ENCODE measurements around the gene TRMT6.

DNA sequence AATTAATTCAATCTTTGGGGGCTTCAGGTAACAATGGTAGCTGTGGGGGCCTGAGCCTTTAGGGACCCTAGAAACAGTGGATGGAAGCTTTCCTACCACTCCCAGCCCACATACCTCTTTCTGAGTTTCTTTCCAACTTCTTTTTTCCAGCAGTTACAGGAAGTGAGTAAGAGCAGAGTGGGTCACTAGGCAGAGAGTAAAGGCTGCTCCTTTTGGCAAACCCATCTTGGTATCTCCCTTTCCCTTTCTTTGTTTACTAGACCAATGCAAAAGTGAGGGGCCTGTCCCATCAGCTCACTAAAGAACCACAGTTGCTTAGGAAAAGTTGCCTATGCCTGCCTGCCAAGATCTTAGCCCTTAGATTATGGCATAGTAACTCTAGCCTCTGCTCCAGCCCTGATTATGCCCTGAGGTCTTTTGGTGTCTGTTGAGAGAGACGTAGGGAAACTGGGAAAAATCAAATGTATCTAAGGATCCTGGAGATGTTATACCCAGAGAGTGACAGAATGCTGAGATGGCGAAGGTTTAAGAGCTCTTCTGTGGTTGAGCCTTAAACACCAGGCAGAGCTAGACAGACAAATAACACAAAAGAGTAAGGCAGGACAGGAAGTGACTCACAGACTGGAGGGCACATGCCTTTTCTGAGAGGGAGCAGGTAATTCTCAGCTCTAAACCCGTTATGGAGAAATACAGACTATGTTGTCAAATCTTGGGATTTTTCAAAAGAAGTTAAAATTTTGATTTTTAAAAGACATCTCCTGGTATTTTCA, 31.3 kb downstream of the TRMT6 start:
- TF ChIP-seq POLR2AphosphoS5 (IDR thresholded peaks at IDR 0.05; ENCODE audit: low read depth, low read length) (no peak), RXRA (IDR thresholded peaks at IDR 0.05; ENCODE audit: borderline replicate concordance, low read depth) (no peak), RAD21 (IDR thresholded peaks at IDR 0.05; ENCODE audit: low read length) (no peak)
- TF ChIP-seq, protein P1, sequence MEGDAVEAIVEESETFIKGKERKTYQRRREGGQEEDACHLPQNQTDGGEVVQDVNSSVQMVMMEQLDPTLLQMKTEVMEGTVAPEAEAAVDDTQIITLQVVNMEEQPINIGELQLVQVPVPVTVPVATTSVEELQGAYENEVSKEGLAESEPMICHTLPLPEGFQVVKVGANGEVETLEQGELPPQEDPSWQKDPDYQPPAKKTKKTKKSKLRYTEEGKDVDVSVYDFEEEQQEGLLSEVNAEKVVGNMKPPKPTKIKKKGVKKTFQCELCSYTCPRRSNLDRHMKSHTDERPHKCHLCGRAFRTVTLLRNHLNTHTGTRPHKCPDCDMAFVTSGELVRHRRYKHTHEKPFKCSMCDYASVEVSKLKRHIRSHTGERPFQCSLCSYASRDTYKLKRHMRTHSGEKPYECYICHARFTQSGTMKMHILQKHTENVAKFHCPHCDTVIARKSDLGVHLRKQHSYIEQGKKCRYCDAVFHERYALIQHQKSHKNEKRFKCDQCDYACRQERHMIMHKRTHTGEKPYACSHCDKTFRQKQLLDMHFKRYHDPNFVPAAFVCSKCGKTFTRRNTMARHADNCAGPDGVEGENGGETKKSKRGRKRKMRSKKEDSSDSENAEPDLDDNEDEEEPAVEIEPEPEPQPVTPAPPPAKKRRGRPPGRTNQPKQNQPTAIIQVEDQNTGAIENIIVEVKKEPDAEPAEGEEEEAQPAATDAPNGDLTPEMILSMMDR (IDR thresholded peaks at IDR 0.05): no peak
- TF ChIP-seq, protein P2, sequence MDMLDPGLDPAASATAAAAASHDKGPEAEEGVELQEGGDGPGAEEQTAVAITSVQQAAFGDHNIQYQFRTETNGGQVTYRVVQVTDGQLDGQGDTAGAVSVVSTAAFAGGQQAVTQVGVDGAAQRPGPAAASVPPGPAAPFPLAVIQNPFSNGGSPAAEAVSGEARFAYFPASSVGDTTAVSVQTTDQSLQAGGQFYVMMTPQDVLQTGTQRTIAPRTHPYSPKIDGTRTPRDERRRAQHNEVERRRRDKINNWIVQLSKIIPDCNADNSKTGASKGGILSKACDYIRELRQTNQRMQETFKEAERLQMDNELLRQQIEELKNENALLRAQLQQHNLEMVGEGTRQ (IDR thresholded peaks at IDR 0.05; ENCODE audit: borderline replicate concordance, low read depth, low read length): no peak
